Measurements from ENCODE around the gene ALDH18A1.

The ALDH18A1 gene

DNA sequence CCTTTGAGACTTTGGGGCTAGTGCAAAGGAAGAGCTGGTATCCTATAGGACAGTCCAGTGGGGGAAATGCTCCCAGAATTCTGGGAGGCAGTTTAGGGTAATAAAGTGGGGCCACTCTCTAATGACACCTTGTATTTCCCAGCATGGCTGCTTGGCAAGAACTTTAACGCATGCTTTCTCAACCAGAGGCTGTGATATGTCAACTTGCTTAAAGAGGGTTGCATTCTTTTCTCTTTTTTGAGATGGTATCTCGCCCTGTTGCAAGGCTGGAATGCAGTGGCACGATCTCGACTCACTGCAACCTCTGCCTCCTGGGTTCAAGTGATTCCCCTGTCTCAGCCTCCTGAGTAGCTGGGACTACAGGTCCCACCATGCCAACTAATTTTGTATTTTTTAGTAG lies 38.4 kb downstream of the ALDH18A1 start:
- Histone ChIP-seq H3K4me3 (replicated peaks; ENCODE audit: insufficient read depth, low read length) (no peak overlapping the region), H3K27me3 (ENCODE audit: insufficient read depth, poor library complexity, severe bottlenecking) (no peaks in the 10 kb centered on the region), H3K27ac (replicated peaks) (no peak overlapping the region)
- DNase-seq (ENCODE audit: low read depth in 1 of 2, low spot score in 1 of 2), result no peak
- TF ChIP-seq POLR2AphosphoS5 (IDR thresholded peaks at IDR 0.05; ENCODE audit: low read depth), result no peak
- TF ChIP-seq, protein P1, sequence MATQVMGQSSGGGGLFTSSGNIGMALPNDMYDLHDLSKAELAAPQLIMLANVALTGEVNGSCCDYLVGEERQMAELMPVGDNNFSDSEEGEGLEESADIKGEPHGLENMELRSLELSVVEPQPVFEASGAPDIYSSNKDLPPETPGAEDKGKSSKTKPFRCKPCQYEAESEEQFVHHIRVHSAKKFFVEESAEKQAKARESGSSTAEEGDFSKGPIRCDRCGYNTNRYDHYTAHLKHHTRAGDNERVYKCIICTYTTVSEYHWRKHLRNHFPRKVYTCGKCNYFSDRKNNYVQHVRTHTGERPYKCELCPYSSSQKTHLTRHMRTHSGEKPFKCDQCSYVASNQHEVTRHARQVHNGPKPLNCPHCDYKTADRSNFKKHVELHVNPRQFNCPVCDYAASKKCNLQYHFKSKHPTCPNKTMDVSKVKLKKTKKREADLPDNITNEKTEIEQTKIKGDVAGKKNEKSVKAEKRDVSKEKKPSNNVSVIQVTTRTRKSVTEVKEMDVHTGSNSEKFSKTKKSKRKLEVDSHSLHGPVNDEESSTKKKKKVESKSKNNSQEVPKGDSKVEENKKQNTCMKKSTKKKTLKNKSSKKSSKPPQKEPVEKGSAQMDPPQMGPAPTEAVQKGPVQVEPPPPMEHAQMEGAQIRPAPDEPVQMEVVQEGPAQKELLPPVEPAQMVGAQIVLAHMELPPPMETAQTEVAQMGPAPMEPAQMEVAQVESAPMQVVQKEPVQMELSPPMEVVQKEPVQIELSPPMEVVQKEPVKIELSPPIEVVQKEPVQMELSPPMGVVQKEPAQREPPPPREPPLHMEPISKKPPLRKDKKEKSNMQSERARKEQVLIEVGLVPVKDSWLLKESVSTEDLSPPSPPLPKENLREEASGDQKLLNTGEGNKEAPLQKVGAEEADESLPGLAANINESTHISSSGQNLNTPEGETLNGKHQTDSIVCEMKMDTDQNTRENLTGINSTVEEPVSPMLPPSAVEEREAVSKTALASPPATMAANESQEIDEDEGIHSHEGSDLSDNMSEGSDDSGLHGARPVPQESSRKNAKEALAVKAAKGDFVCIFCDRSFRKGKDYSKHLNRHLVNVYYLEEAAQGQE (IDR thresholded peaks at IDR 0.05; ENCODE audit: insufficient replicate concordance, low read depth), result no peak
- no peak for TF ChIP-seq GABPA (IDR thresholded peaks at IDR 0.05; ENCODE audit: low read depth)
- TF ChIP-seq CTCF (IDR thresholded peaks at IDR 0.05; ENCODE audit: insufficient read depth, low read length), result no peak
- TF ChIP-seq SPI1 (IDR thresholded peaks at IDR 0.05; ENCODE audit: borderline replicate concordance, low read depth), result no peak

- no peak for DNase-seq (ENCODE audit: low read depth in 1 of 2, low spot score in 1 of 2)
- Histone ChIP-seq H3K4me3 (replicated peaks; ENCODE audit: insufficient read depth, low read length) (no peak overlapping the region), H3K27me3 (ENCODE audit: insufficient read depth, poor library complexity, severe bottlenecking) (no peaks in the 10 kb centered on the region), H3K27ac (replicated peaks) (no peak overlapping the region)
- TF ChIP-seq POLR2AphosphoS5 (IDR thresholded peaks at IDR 0.05; ENCODE audit: low read depth) (no peak), CTCF (IDR thresholded peaks at IDR 0.05; ENCODE audit: insufficient read depth, low read length) (no peak), SPI1 (IDR thresholded peaks at IDR 0.05; ENCODE audit: borderline replicate concordance, low read depth) (no peak), GABPA (IDR thresholded peaks at IDR 0.05; ENCODE audit: low read depth) (no peak)
- TF ChIP-seq, protein P1 (IDR thresholded peaks at IDR 0.05; ENCODE audit: insufficient replicate concordance, low read depth), result no peak
These were observed 40.1 kb downstream of the ALDH18A1 start for GRCh38 chr10:95616446-95616845.

GRCh38 chr10:95613330-95613729 lies 43.2 kb downstream of the ALDH18A1 start:
- no peak for TF ChIP-seq SPI1 (IDR thresholded peaks at IDR 0.05; ENCODE audit: borderline replicate concordance, low read depth)
- Histone ChIP-seq H3K27ac (replicated peaks) (no peak overlapping the region), H3K27me3 (ENCODE audit: insufficient read depth, poor library complexity, severe bottlenecking) (no peaks in the 10 kb centered on the region), H3K4me3 (replicated peaks; ENCODE audit: insufficient read depth, low read length) (no peak overlapping the region)
- DNase-seq (ENCODE audit: low read depth in 1 of 2, low spot score in 1 of 2), result no peak

GRCh38 chr10:95610727-95611126 lies 45.8 kb downstream of the ALDH18A1 start:
- no peaks in the 10 kb centered on the region for H3K27me3 ChIP-seq (ENCODE audit: insufficient read depth, poor library complexity, severe bottlenecking)
- no peak for DNase-seq (ENCODE audit: low read depth in 1 of 2, low spot score in 1 of 2)
- no peak overlapping the region for H3K4me3 ChIP-seq (replicated peaks; ENCODE audit: insufficient read depth, low read length)
- H3K27ac ChIP-seq (replicated peaks), result no peak overlapping the region
- TF ChIP-seq POLR2AphosphoS5 (IDR thresholded peaks at IDR 0.05; ENCODE audit: low read depth) (no peak), SPI1 (IDR thresholded peaks at IDR 0.05; ENCODE audit: borderline replicate concordance, low read depth) (no peak), CTCF (IDR thresholded peaks at IDR 0.05; ENCODE audit: insufficient read depth, low read length) (no peak), GABPA (IDR thresholded peaks at IDR 0.05; ENCODE audit: low read depth) (no peak)
- TF ChIP-seq, protein P1 (IDR thresholded peaks at IDR 0.05; ENCODE audit: insufficient replicate concordance, low read depth), result no peak

Measured in HL-60 (cell line).